DMS 273 treated with DMSO at 0.1 percent for 48 hours (cell line): ENCODE data around the gene IFI30.

Experiments used
- DNase-seq: peaks from one replicate; lab custom pipeline; 2025; lab: John Stamatoyannopoulos, UW

IFI30 gene

DNA sequence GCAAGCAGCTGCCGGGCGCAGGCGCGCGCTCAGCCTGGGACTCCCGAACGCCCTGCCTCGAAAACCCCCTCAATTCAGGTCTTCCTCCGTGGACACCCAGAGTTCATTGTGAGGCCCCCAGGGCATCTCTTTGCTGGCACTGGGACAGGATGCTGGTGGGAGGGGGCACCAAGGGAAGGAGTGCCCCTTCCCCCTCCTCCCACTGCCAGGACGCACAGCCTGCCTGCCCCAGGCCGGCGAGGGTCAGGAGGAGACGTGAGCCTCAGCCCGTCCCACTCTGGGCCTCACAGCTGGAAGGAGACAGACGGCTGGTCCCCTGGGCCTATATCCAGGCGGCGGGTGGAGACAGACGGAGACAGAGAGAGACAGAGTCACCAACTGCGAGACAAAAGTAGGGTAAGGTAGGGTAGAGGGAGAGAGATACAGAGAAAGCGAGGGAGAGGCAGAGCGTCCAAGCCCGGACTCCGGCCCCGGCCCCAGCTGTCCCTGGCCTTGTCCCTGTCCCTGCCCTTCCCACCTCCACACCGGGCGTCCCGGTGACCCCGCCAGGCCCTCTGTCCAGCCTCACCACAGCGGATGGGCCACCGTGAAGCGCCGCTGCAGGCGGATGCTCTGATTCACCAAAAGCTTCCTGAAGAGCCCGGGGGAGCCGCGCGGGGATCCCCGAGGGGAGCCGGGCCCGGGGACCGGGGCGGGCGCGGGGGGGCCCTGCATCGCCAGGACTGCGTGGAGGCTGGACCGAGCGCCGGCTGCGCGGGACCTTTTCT lies 52.3 kb downstream of the IFI30 start, which contains the start of gene PDE4C:
TSS of gene PDE4C (minus strand) at position 737 of the 767 bp plus-strand sequence. CDS start at position 714, 23 bp downstream.
- peak; percentile 46 for DNase-seq

DNA sequence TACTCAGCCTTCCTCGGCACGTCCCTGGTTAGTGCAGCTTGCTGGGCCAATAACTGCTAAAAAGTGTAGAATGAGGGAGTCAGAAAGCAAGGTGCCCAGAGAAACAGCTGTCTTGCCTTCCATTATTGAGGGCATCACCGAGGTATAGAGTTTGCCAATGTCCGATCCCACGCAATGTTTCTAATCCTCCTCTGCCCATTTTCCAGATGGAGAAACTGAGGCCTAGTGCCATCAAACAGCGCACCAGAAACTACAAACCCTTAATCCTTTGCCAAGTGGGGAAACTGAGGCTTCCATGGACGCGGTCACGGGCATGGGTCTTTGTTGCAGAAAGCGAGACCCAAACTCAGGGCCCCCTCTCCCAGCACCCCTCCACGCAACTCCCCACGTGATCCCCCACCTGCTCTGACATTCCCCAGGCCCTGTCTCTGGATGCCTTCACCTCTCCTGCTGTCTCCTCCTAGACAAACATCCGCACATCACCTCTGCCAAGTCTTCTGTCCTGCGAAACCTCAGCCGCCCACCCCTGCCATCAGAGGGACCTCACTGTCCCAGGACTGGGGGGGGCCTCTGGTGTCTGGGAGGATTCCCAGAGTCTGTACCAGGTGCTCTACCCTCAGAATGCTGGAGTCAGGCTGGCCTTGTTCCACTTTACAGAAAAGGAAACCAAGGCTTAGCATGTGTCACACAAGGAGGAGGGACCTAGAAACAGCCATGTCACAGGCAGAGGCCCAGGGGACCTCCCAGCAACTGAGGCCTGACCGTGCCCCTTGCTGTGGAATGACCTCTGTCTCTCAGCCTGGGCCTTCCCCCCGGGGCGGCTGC lies 53.6 kb downstream of the IFI30 start:
- DNase-seq = no peak
